ENCODE results near the gene ECT2L.

Gene ECT2L, protein sequence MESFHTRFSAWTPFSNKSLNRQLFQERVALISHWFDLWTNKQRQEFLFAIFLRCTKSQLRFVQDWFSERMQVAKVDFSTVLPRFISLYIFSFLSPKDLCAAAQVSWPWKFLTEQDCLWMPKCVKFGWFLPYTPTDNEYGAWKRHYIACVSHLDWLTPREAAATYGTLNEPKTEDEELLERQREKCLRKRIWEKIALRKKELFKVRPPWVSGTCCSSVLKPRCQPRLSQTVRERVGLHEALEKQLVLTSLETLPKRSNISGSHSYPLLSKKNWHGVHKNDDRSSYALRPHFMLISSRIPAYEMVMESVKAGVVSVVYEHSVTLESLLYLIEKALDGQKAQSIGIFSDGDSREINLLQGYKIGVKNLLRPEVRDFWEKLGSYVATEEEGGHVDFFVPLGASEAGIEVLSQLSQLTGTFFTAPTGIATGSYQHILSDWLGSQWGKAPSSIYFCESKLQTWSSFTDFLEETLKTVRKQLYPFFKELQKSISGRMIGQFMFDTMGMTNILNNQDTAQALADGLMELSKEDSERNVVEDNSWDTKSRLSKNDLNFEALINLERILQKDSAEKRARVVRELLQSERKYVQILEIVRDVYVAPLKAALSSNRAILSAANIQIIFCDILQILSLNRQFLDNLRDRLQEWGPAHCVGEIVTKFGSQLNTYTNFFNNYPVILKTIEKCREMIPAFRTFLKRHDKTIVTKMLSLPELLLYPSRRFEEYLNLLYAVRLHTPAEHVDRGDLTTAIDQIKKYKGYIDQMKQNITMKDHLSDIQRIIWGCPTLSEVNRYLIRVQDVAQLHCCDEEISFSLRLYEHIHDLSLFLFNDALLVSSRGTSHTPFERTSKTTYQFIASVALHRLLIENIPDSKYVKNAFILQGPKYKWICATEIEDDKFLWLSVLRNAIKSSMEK

DNA sequence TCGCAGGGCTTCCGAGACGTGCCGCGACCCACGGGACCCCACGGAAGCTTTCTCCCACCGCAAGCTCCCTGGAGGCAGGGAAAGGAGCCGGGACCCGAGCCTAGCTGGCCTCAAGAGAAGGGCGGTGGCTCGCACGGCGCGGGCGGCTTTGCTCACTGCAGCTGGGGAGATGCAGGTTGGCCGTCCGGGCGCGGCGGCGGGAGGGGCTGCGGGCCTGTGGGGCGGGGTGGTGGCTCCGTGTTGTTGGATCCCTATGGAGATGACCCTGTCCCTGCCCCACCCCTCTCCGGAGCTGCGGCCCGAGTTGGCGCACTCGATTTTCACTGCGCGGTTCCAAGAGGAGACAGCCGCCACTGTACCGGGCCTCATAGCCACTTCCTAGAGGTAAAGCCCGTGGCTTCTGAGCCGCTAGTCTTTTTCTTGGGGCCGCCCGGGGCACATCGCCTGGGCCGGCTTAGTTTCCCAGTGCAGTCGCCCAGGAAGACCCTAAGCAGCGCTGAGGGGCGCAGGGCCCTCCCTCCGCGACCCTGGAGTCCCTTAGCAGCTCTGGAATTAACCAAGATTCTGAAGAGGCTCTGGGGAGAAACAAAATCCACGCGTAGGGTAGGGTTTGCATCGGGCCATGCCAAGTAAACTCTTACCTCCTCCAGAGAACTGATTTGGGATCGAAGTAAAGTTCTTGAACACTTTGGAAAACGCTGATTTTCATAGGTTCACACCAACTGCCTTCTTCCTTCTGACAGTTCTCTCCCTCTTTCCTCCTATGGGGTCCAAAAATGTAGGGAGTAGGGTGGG lies at the start of gene ECT2L:
ECT2L (plus strand) TSS at position 279 of the 795 bp plus-strand sequence. CDS start 17,188 bp downstream, outside the sequence.
- DNase-seq: no peak

DNA sequence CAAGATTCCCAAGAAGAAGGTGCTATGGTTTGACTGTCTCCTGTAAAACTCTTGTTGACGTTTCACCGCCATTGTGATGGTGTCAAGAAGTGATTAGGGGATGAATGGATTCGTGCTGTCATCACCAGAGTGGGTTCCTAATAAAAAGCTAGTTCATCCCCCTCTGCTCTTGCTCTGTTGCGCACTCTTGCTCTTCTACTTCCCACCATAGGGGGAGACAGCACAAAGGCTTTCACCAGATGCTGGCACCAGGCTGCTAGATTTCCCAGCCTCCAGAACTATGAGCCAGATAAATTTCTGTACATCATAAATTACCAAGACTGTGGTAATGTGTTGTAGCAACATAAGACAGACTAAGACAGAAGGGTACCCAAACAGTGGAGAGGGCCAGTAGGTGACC lies 43.9 kb upstream of the ECT2L start:
- DNase-seq: no peak

GRCh38 chr6:138757136-138757535 lies 38.8 kb upstream of the ECT2L start:
- no peak for DNase-seq

DNA sequence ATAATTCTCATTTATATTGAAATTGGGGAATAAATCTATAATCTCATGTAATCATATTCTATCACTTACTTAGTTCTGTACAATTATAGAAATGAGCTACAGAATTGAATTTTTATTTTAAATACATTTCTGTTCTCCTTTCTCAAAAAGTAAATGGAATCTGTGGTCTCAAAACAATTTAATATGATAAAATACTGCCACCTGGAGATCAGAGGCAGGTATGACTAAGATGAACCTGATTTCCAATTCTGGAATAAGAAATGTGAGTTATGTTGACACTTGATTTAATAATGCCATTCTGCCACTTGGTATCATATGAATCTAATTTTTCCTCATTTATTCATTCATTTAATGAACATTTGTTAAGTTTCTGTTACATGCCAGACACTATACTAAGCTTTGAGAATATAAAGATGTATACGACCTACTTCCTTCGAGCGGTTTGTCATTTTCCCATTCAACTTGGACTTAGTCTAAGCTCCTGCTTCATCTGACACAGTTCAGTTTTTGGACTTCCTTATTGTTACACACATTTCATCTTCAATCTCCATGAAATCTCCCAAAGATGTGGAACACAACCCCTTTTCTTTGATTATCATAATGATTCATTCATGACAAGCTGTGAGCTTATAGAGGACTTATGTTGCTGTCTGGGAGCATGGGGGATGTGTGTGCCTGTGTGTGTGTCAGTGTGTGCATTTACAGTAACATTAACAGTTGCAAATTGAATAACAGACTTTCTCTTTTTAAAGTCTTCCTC lies 29.8 kb upstream of the ECT2L start:
- DNase-seq: peak; percentile 50 to 80

- DNase-seq: no peak
Measured at GRCh38 chr6:138769102-138769676, 26.7 kb upstream of the ECT2L start.

- no peak for DNase-seq
Measured at GRCh38 chr6:138772596-138773176, 23.2 kb upstream of the ECT2L start.

DNA sequence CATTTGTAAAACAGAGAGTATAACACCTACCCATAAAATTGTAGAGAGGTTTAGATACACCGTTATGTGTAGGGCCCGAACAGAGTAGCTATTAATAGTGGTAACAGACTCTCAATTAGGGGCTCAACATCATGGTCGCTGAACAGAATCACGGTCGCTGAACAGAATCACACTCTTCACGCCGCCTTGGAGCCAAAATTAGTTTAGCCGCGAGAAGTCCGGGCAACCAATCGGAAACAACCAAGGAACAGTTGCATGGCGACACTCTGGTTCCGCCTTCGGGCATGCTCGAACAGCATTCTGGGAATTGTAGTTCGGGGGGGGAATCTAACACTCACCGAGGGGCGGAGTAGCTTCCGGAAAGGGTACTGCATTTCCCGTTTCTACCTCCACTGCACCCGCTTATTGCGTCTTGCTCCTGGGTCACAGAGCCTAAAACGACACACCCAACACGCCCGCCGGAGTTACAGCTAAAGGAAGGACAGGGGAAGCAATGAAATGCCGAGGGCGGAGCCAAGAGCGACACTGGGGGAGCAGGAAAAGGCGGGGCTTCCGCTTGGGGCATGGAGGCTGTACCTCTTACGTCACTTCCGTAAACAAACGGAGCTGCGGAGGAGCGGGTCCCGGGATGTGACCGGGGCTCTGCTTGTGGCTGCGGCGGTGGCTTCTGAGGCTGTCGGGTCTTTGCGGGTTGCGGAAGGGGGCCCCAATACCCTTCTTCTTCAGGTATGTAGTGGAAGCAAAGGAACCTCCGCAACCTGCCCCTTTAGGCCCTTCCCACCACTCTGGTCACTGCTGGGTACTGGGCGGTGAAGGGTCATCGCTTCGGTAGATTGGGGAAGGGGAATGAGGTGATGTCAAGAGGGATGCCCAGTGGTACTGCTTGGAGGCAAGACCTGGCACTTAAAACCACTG lies 22.5 kb upstream of the ECT2L start, which contains the start of gene CCDC28A:
CCDC28A (plus strand) TSS at position 593 of the 915 bp plus-strand sequence. CDS start 2,352 bp downstream, outside the sequence.
- peak; percentile 93 for DNase-seq

DNA sequence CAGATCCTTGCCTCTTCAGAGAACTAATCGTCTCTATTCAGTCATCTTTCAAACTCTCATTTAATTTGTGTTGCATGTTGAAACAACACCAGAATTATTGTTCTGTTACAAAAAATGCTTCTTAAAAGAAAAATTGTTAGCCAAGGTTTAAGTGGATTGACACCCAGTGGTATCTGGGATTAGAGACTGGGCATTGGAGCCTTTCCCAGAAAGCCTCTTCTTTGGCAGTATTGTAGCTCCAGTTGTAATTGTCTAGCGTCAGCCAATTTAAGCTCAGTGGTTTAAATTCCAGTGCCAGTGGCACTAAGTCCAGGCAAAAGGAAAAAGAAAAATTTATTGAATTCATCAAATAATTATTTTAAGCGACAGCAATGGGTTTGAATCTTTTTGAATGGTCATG lies 21.5 kb upstream of the ECT2L start:
- no peak for DNase-seq

DNA sequence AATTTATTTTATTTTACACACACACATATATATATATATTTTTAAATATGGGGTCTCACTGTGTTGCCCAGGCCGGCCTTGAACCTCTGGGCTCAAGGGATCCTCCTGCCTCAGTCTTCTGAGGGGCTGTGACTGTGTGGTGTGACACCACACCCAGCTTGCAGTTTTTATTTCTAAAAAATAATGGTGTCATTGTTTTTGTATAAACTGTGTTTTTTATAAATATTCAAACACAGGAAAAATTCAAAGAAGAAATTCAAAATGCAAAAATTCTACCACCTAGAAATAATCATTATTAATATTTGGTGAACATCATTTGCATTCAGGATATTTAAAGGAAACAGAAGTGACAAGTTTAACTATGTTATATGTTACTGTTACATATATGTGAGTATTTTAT lies 19.2 kb upstream of the ECT2L start:
- DNase-seq: no peak

- no peak for DNase-seq
Measured at GRCh38 chr6:138778331-138778730, 17.6 kb upstream of the ECT2L start.

DNA sequence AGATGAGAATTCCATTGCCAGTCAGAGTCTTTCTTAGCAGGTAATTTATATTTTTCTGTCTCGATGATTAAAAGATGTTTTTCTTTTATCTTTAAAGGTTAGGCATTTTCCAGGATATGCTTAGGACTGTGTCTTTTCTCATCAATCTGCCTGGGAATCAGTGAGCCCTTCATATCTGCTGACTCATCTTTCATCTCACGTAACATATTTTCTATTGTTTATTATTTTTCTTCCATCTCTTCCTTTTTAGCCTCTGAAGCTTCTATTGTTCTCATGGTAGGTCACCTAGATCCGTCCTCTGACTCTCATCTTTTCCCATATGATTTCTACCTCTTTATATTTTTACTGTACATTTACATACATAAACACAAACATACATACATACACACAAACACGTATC lies 13.6 kb upstream of the ECT2L start:
- no peak for DNase-seq

DNA sequence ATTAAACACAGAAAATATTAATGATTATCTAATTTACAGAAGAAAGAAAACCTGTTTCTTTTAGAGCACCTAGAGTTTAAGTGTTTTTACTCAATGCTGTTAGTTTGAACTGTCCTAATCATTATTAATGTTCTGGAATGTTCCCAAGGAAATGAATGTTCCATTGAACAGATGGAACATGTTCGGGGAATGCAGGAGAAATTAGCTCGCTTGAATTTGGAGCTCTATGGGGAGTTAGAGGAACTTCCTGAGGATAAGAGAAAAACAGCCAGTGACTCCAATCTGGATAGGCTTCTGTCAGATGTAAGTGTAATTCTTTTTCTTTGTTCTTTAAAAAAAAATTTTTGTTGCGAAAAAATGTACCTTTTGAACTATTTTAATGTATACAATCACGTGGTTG lies 10.8 kb upstream of the ECT2L start:
- DNase-seq: no peak

GRCh38 chr6:138785980-138786379 lies 9.9 kb upstream of the ECT2L start:
- DNase-seq: no peak

DNA sequence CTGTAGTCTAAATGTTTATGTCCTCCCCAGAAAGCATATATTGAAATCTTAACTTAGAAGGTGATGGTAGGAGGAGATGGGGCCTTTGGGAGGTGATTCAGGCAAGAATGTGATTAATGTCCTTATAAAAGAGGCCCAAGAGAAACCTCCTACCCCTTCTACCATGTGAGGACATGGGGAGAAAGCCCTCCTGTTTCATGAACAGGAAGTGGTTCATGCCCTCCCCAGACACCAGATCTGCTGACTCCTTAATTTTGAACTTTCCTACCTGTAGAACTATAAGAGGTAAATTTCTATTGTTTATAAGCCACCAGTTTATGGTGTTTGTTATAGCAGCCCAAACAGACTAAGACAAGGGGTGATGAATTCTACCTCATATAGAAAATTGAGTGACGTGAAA lies 8.7 kb upstream of the ECT2L start:
- DNase-seq: no peak

DNA sequence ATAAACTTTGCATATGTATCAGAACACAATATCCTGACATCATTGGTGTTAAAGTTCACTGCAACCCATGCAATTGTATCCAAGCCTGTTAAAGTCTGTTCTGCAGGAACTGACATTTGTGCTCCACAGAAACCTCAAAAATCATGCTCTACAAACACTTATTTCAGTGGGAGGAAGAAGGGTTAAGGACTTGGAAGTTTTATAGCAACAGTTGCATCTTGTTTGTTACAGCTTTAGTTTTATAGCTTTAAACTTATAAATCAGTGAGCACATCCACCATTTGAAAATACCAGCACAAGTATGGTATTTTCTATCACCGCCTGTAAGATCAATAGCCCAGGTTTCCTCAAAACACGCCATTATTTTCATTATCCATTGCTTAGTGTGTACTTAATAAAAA lies 884 bp downstream of the ECT2L start:
- DNase-seq: no peak

DNA sequence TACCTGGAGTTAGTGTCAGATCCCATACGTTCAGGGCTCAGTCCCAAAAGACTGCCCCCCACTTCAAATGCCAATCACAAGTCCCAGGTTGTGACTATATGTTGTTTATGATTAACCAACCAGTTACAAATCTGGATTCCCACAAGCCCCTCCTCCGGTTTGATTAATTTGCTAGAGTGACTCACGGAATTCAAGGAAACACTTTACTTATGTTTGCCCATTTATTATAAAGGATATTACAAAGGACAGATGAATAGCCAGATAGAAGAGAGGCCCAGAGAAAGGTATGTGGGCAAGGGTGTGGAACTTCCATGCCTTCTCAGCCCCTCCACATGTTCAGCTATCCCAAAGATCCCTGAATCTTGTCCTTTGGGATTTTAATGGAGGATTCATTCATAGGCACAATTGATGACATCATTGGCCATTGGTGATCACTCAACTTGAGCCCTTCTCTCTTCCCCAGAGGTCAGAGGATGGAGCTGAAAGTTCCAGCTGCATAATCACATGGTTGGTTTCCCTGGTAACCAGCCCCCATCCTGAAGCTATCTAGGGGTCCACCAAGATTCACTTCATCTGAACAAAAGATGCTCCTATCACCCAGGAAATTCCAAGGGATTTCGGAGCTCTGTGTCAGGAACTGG lies 2.0 kb downstream of the ECT2L start:
- DNase-seq: no peak

DNA sequence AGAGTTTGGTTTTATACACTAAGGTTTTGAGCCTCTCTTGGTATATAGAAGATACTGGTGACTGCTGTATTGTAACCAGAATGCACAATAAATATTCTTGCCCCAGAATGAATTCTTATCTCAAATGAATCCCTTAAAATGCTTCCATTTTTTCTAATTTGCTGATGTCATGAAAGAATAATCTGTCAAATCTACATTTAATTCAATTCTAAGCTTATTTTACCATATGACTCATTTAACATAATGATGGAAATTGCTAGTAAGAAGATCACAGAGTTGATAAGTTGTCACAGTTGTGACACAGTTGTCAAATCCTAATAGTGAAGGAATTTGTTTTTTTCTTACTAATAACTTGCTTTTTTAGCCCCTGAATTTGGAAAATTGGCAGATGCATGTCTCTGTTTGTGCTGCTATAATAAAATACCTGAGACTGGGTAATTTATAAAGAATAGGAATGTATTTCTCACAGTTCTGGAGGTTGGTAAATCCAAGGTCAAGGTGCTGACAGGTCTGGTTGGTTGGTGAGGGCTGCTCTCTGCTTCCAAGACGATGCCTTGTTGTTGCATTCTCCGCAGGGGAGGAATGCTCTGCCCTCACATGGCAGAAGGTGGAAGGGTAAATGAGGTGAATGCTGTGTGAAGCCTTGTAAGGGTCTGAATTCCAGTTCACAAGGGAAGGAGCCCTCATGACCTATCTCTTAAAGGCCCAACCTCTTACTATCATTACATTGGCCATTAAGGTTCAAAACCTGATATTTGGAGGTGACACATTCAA lies 4.7 kb downstream of the ECT2L start:
- no peak for DNase-seq

GRCh38 chr6:138803331-138803730 lies 7.4 kb downstream of the ECT2L start:
- DNase-seq: no peak

DNA sequence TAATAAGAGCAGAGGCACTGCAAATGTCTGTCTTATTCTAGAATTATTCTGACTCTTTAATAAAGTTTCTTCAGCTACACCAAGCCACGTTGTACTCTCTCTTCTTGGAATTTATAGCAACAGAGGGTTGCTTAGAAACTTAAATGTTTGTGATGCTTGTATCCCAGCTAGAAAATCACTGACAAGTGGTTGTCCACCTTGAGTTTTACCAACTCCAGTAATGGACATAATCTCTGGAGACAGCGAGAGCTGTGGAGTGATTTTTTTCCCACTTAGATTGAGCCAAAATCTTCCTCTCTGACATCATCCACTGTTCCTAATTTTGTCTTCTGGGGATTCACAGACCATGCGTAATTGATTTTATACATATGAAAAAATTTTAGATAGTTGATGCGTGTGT lies 8.0 kb downstream of the ECT2L start:
- DNase-seq: no peak

Data from inflammatory macrophage treated with lipopolysaccharide for 1 hour (primary cell).